H1 (cell line): ENCODE results near the gene SEC31A. TPM values are rescaled to one million over a fixed set of nuclear protein-coding genes. Genes with fewer than 3 reads are reported as not detected.

Source experiments
- RFX5 ChIP-seq: IDR thresholded peaks from 2 replicates; pipeline ENCODE4 v1.6.1; 2011; ENCODE audit warnings: low read depth, low read length, improper control_type of control experiment, borderline replicate concordance
- polyA plus RNA-seq, 7 experiments: library from polyadenylated mRNA; depleted of rRNA in 3 of 7; stranded (reverse) in 5 of 7; unstranded in 2 of 7; fragments of >200 nt in 5 of 7; fragments of 200-250 nt in 2 of 7; gene quantifications; 1 replicate in 5 of 7; 2 replicates in 1 of 7; 4 replicates in 1 of 7; pipeline versions ENCODE4 v1.2.1 to v1.2.3, GENCODE V29; 2011 to 2013; ENCODE audit warnings: missing spikeins in 2 of 7, mixed read lengths in 2 of 7
- total RNA-seq: library from RNA; stranded (reverse); fragmentation: NEBNext Ultra II Directional; extraction: Animal tissue kit (Norgen Biotek cat#: 25700); gene quantifications from 2 replicates; pipeline ENCODE4 v1.2.1, GENCODE V29; 2021

Gene SEC31A
- total and polyA plus RNA-seq, 2 of the 8 experiments (the other 6 are each of a cell fraction or from before 2014, with no cell fraction given) = 112 to 125 TPM

- no peak for TF ChIP-seq RFX5
These were observed 117.9 kb downstream of the SEC31A start (continued) for GRCh38 chr4:82773057-82773456.
